T-helper 1 cell treated with Interleukin-12 subunit alpha and Interleukin-12 subunit beta and Interleukin-4 antibody, amounts not matched to agents 30 μg/mL and 1 μg/mL, for 36 hours (primary cell): ENCODE data around the gene SEL1L.
"Not testable (repeated sequence)": the region's sequence is repeated elsewhere in the genome, so short reads cannot be mapped to it uniquely, and the experiment has no call there.

ENCODE experiments used
- H3K27ac Mint-ChIP-seq: one replicate; pipeline ENCODE4 v1.8.0; 2021; ENCODE audit warnings: mild to moderate bottlenecking, mixed read lengths
- H3K27me3 Mint-ChIP-seq: one replicate; pipeline ENCODE4 v1.8.0; 2021; ENCODE audit warnings: low read depth, mixed read lengths
- H3K36me3 Mint-ChIP-seq: one replicate; pipeline ENCODE4 v1.8.0; 2021; ENCODE audit warnings: low read depth, mixed read lengths
- H3K4me1 Mint-ChIP-seq: one replicate; pipeline ENCODE4 v1.8.0; 2021; ENCODE audit warnings: low read depth, mixed read lengths
- H3K4me3 Mint-ChIP-seq: one replicate; pipeline ENCODE4 v1.8.0; 2021; ENCODE audit warnings: mild to moderate bottlenecking, moderate library complexity, mixed read lengths
- H3K9me3 Mint-ChIP-seq: one replicate; pipeline ENCODE4 v1.8.0; 2021; ENCODE audit warnings: mixed read lengths

Gene SEL1L

GRCh38 chr14:81515927-81516326 is 17.7 kb downstream of the SEL1L start:
- not testable (repeated sequence) for H3K27ac Mint-ChIP-seq, H3K4me3 Mint-ChIP-seq, H3K9me3 Mint-ChIP-seq, H3K27me3 Mint-ChIP-seq
- H3K36me3 Mint-ChIP-seq, result peaks cover 38% of the 10 kb centered on the region
- peaks cover 32% of the 10 kb centered on the region for H3K4me1 Mint-ChIP-seq

- not testable (repeated sequence) for H3K27ac Mint-ChIP-seq, H3K9me3 Mint-ChIP-seq, H3K4me3 Mint-ChIP-seq, H3K27me3 Mint-ChIP-seq
- Mint-ChIP-seq H3K36me3 (peaks cover 30% of the 10 kb centered on the region), H3K4me1 (peaks cover 20% of the 10 kb centered on the region)
Measured at GRCh38 chr14:81512826-81513225, 20.8 kb downstream of the SEL1L start.

GRCh38 chr14:81511111-81511904 is 22.3 kb downstream of the SEL1L start:
- no peak overlapping the region for H3K27ac Mint-ChIP-seq
- H3K9me3 Mint-ChIP-seq, result no peaks in the 10 kb centered on the region
- H3K36me3 Mint-ChIP-seq, result peaks cover 35% of the 10 kb centered on the region
- peaks cover 24% of the 10 kb centered on the region for H3K4me1 Mint-ChIP-seq
- no peaks in the 10 kb centered on the region for H3K27me3 Mint-ChIP-seq
- no peak overlapping the region for H3K4me3 Mint-ChIP-seq

GRCh38 chr14:81509838-81510452 is 23.7 kb downstream of the SEL1L start:
- peaks cover 24% of the 10 kb centered on the region for H3K4me1 Mint-ChIP-seq
- no peak overlapping the region for H3K4me3 Mint-ChIP-seq
- H3K27me3 Mint-ChIP-seq, result no peaks in the 10 kb centered on the region
- no peaks in the 10 kb centered on the region for H3K9me3 Mint-ChIP-seq
- peaks cover 36% of the 10 kb centered on the region for H3K36me3 Mint-ChIP-seq
- H3K27ac Mint-ChIP-seq, result no peak overlapping the region

GRCh38 chr14:81509321-81509720 is 24.3 kb downstream of the SEL1L start:
- Mint-ChIP-seq H3K4me3 (no peak overlapping the region), H3K9me3 (no peaks in the 10 kb centered on the region), H3K4me1 (peaks cover 22% of the 10 kb centered on the region), H3K27me3 (no peaks in the 10 kb centered on the region), H3K36me3 (peaks cover 35% of the 10 kb centered on the region), H3K27ac (no peak overlapping the region)

- no peaks in the 10 kb centered on the region for H3K27me3 Mint-ChIP-seq
- H3K9me3 Mint-ChIP-seq, result no peaks in the 10 kb centered on the region
- no peak overlapping the region for H3K27ac Mint-ChIP-seq
- peaks cover 11% of the 10 kb centered on the region for H3K4me1 Mint-ChIP-seq
- no peak overlapping the region for H3K4me3 Mint-ChIP-seq
- peaks cover 39% of the 10 kb centered on the region for H3K36me3 Mint-ChIP-seq
Measured at GRCh38 chr14:81506487-81506886, 27.2 kb downstream of the SEL1L start.

GRCh38 chr14:81504864-81505263 is 28.8 kb downstream of the SEL1L start:
- no peak overlapping the region for H3K4me3 Mint-ChIP-seq
- H3K36me3 Mint-ChIP-seq, result peaks cover 45% of the 10 kb centered on the region
- no peaks in the 10 kb centered on the region for H3K9me3 Mint-ChIP-seq
- no peak overlapping the region for H3K27ac Mint-ChIP-seq
- no peaks in the 10 kb centered on the region for H3K27me3 Mint-ChIP-seq
- peaks cover 8% of the 10 kb centered on the region for H3K4me1 Mint-ChIP-seq

- no peaks in the 10 kb centered on the region for H3K27me3 Mint-ChIP-seq
- H3K9me3 Mint-ChIP-seq, result no peaks in the 10 kb centered on the region
- no peak overlapping the region for H3K4me3 Mint-ChIP-seq
- no peak overlapping the region for H3K27ac Mint-ChIP-seq
- H3K36me3 Mint-ChIP-seq, result peaks cover 43% of the 10 kb centered on the region
- H3K4me1 Mint-ChIP-seq, result peaks cover 6% of the 10 kb centered on the region
Measured at GRCh38 chr14:81485781-81486180, 47.9 kb downstream of the SEL1L start.

GRCh38 chr14:81485372-81485771 is 48.3 kb downstream of the SEL1L start:
- peaks cover 6% of the 10 kb centered on the region for H3K4me1 Mint-ChIP-seq
- peak overlapping the region; percentile 36 for H3K27ac Mint-ChIP-seq
- H3K36me3 Mint-ChIP-seq, result peaks cover 44% of the 10 kb centered on the region
- H3K27me3 Mint-ChIP-seq, result no peaks in the 10 kb centered on the region
- no peaks in the 10 kb centered on the region for H3K9me3 Mint-ChIP-seq
- H3K4me3 Mint-ChIP-seq, result no peak overlapping the region

- Mint-ChIP-seq H3K4me1 (peaks cover 6% of the 10 kb centered on the region), H3K9me3 (no peaks in the 10 kb centered on the region), H3K4me3 (no peak overlapping the region), H3K36me3 (peaks cover 46% of the 10 kb centered on the region), H3K27ac (no peak overlapping the region), H3K27me3 (no peaks in the 10 kb centered on the region)
Measured at GRCh38 chr14:81484120-81484519, 49.5 kb downstream of the SEL1L start.

GRCh38 chr14:81480741-81481140 is 52.9 kb downstream of the SEL1L start:
- Mint-ChIP-seq H3K36me3 (peaks cover 52% of the 10 kb centered on the region), H3K27me3 (no peaks in the 10 kb centered on the region)

GRCh38 chr14:81478446-81478845 is 55.2 kb downstream of the SEL1L start:
- Mint-ChIP-seq H3K4me3 (no peak overlapping the region), H3K4me1 (peaks cover 23% of the 10 kb centered on the region), H3K27ac (no peak overlapping the region), H3K27me3 (no peaks in the 10 kb centered on the region), H3K9me3 (no peaks in the 10 kb centered on the region), H3K36me3 (peaks cover 54% of the 10 kb centered on the region)

More at GRCh38 chr14:81480741-81481140, 52.9 kb downstream of the SEL1L start:
- Mint-ChIP-seq H3K4me1 (peaks cover 5% of the 10 kb centered on the region), H3K4me3 (no peak overlapping the region), H3K9me3 (no peaks in the 10 kb centered on the region), H3K27ac (no peak overlapping the region)

GRCh38 chr14:81476816-81477215 is 56.8 kb downstream of the SEL1L start:
- H3K27ac Mint-ChIP-seq, result no peak overlapping the region
- no peaks in the 10 kb centered on the region for H3K9me3 Mint-ChIP-seq
- H3K36me3 Mint-ChIP-seq, result peaks cover 59% of the 10 kb centered on the region
- peaks cover 36% of the 10 kb centered on the region for H3K4me1 Mint-ChIP-seq
- no peaks in the 10 kb centered on the region for H3K27me3 Mint-ChIP-seq
- H3K4me3 Mint-ChIP-seq, result no peak overlapping the region

GRCh38 chr14:81474685-81475324 is 58.8 kb downstream of the SEL1L start:
- peaks cover 60% of the 10 kb centered on the region for H3K36me3 Mint-ChIP-seq
- no peaks in the 10 kb centered on the region for H3K27me3 Mint-ChIP-seq
- no peaks in the 10 kb centered on the region for H3K9me3 Mint-ChIP-seq
- H3K27ac Mint-ChIP-seq, result peak overlapping the region; percentile 84
- H3K4me1 Mint-ChIP-seq, result peaks cover 54% of the 10 kb centered on the region
- peak overlapping the region; percentile 72 for H3K4me3 Mint-ChIP-seq

- H3K4me1 Mint-ChIP-seq, result peaks cover 57% of the 10 kb centered on the region
- no peaks in the 10 kb centered on the region for H3K27me3 Mint-ChIP-seq
- no peaks in the 10 kb centered on the region for H3K9me3 Mint-ChIP-seq
- H3K4me3 Mint-ChIP-seq, result peak overlapping the region; percentile 72
- H3K36me3 Mint-ChIP-seq, result peaks cover 54% of the 10 kb centered on the region
- peak overlapping the region; percentile 84 for H3K27ac Mint-ChIP-seq
Measured at GRCh38 chr14:81474148-81474492, 59.5 kb downstream of the SEL1L start.
